Caco-2 (cell line): ENCODE results near the gene KAT8. TPM values are rescaled to one million over a fixed set of nuclear protein-coding genes. Genes with fewer than 3 reads are reported as not detected.

Experiments used
- BruUV-seq: library from RNA; stranded (reverse); fragments of 400-500 nt; replicated peaks from 2 replicates; lab custom pipeline; 2021; lab: Mats Ljungman, UMichigan
- CTCF ChIA-PET: fragments of 300-600 bp; sonication (Branson Sonifier 250); formaldehyde crosslinking; loops from one replicate; lab custom pipeline; 2022; ENCODE audit warnings: antibody characterized with exemption; lab: Charles Lee
- POLR2A ChIA-PET: fragments of 300-600 bp; sonication (Branson Sonifier 250); formaldehyde crosslinking; loops from one replicate; lab custom pipeline; 2022; ENCODE audit warnings: antibody characterized with exemption; lab: Charles Lee
- DNase-seq, 2 experiments: peaks; one replicate each; pipeline versions ENCODE4 v3.0.0 to v3.0.0-alpha.2; 2020 to 2022
- H3K27me3 ChIP-seq: replicated peaks from 2 replicates; pipeline ENCODE4 v1.6.0; 2011; ENCODE audit warnings: low read length; ENCODE audit not compliant: control insufficient read depth, insufficient read depth
- H3K36me3 ChIP-seq: 2 replicates; pipeline ENCODE4 v1.5.1; 2011; ENCODE audit warnings: low read length; ENCODE audit not compliant: control insufficient read depth, insufficient read depth
- H3K4me1 ChIP-seq: fragments of 250-450 bp; sonication (Bioruptor Pico); 2 replicates; pipeline ENCODE4 v1.5.1; 2020; ENCODE audit warnings: mild to moderate bottlenecking
- H3K4me3 ChIP-seq: 2 replicates; pipeline ENCODE4 v1.5.1; 2011; ENCODE audit warnings: low read depth, mild to moderate bottlenecking, control low read depth, low read length
- H3K9me3 ChIP-seq: fragments of 250-450 bp; sonication (Bioruptor Pico); 2 replicates; pipeline ENCODE4 v1.5.1; 2020; ENCODE audit warnings: mild to moderate bottlenecking, moderate library complexity
- H3K27ac Mint-ChIP-seq: one replicate; pipeline ENCODE4 v1.8.0; 2022; ENCODE audit warnings: mixed read lengths; ENCODE audit not compliant: unreplicated experiment
- H3K27me3 Mint-ChIP-seq: one replicate; pipeline ENCODE4 v1.8.0; 2022; ENCODE audit warnings: mixed read lengths; ENCODE audit not compliant: insufficient read depth, unreplicated experiment
- H3K36me3 Mint-ChIP-seq: one replicate; pipeline ENCODE4 v1.8.0; 2022; ENCODE audit warnings: mild to moderate bottlenecking, mixed read lengths; ENCODE audit not compliant: insufficient read depth, unreplicated experiment
- H3K4me1 Mint-ChIP-seq: one replicate; pipeline ENCODE4 v1.8.0; 2022; ENCODE audit warnings: low read depth, mixed read lengths; ENCODE audit not compliant: unreplicated experiment
- H3K4me3 Mint-ChIP-seq: one replicate; pipeline ENCODE4 v1.8.0; 2022; ENCODE audit warnings: mild to moderate bottlenecking, moderate library complexity, mixed read lengths; ENCODE audit not compliant: unreplicated experiment
- H3K9me3 Mint-ChIP-seq: one replicate; pipeline ENCODE4 v1.8.0; 2022; ENCODE audit warnings: mixed read lengths; ENCODE audit not compliant: unreplicated experiment
- intact Hi-C: fragments of 100-400 bp; cut with micrococcal nuclease; formaldehyde crosslinking; loops from one replicate; pipeline ENCODE4 v1.10.0; 2022; ENCODE audit not compliant: unreplicated experiment
- total RNA-seq: library from RNA; stranded (reverse); gene quantifications from 2 replicates; pipeline ENCODE4 v1.2.3, GENCODE V29; 2022
- TF ChIP-seq, protein P1 (sequence below), 2 experiments: fragments of 200-600 bp in 1 of 2; IDR thresholded peaks; 1 replicate in 1 of 2; 2 replicates in 1 of 2; pipeline versions ENCODE4 v1.5.1 to v1.8.0; 2011 to 2022; ENCODE audit warnings: antibody characterized with exemption in 1 of 2, control low read depth in 1 of 2, inconsistent platforms in 1 of 2, low read depth in 1 of 2, low read length in 1 of 2, mild to moderate bottlenecking in 1 of 2, moderate library complexity in 1 of 2; ENCODE audit not compliant: insufficient read depth in 1 of 2, severe bottlenecking in 1 of 2, unreplicated experiment in 1 of 2

KAT8 gene
- total RNA-seq, 1 experiment from 2014 or later: 46.2 TPM

DNA sequence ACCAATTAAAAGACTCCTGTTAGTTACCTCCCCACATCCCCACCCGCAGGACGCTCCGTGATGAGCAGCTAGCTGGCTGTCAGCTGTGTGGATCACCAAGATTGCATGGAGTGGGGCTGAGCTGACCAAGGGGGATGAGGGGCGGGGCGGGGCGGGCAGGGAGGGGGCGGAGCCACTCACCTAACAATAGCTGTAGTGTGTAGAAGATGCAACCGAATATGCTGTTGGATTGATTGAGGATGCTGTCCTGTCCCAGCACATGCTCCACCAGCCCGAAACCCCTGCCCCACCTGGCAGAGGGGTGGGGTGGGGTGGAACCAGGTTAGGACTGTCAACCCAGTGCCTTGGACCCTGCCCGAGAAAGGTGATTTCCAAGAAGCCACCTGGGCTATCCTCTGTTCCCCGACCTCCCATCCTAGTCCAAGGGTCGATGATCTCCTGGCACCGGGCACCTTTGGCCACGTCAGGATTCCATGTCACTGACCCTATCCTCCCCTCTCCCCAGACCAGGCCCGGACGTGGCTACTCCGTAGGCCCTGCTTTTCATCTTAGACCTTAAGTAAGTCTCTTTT is 24.2 kb upstream of the KAT8 start:
- H3K9me3 Mint-ChIP-seq: peaks cover 8% of the 10 kb centered on the region
- no TSS peak for BruUV-seq
- peak overlapping the region; percentile 98 for H3K4me3 Mint-ChIP-seq
- POLR2A ChIA-PET: interaction anchor here (1.1 to 1.3 kb wide), 2 partner anchors 24 to 42 kb away, joined by 3 read pairs; partner anchors contain the start of genes KAT8 and PRSS8
- Histone ChIP-seq H3K4me1 (no peaks in the 10 kb centered on the region), H3K27me3 (no peaks in the 10 kb centered on the region), H3K4me3 (peak overlapping the region; percentile 97), H3K36me3 (no peaks in the 10 kb centered on the region; the same call in 1 of the 2 replicates), H3K9me3 (no peaks in the 10 kb centered on the region)
- H3K4me1 Mint-ChIP-seq: peaks cover 15% of the 10 kb centered on the region
- peaks cover 7% of the 10 kb centered on the region for H3K36me3 Mint-ChIP-seq
- no peaks in the 10 kb centered on the region for H3K27me3 Mint-ChIP-seq
- no peak overlapping the region for H3K27ac Mint-ChIP-seq
- DNase-seq: peak; percentile 53 to 63
- intact Hi-C loops: no loop called here
- CTCF ChIA-PET: interaction anchor here (0.9 to 1.3 kb wide), 2 partner anchors 19 to 48 kb away, joined by 3 to 4 read pairs; partner anchors contain the start of genes ZNF646 and ZNF668
- TF ChIP-seq, protein P1, sequence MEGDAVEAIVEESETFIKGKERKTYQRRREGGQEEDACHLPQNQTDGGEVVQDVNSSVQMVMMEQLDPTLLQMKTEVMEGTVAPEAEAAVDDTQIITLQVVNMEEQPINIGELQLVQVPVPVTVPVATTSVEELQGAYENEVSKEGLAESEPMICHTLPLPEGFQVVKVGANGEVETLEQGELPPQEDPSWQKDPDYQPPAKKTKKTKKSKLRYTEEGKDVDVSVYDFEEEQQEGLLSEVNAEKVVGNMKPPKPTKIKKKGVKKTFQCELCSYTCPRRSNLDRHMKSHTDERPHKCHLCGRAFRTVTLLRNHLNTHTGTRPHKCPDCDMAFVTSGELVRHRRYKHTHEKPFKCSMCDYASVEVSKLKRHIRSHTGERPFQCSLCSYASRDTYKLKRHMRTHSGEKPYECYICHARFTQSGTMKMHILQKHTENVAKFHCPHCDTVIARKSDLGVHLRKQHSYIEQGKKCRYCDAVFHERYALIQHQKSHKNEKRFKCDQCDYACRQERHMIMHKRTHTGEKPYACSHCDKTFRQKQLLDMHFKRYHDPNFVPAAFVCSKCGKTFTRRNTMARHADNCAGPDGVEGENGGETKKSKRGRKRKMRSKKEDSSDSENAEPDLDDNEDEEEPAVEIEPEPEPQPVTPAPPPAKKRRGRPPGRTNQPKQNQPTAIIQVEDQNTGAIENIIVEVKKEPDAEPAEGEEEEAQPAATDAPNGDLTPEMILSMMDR (IDR thresholded peaks at IDR 0.05; ENCODE audit: insufficient read depth in 1 of 2, low read depth in 1 of 2, low read length in 1 of 2, severe bottlenecking in 1 of 2, unreplicated experiment in 1 of 2): peak in 1 of 2 experiments; percentile 7

GRCh38 chr16:31094088-31094423 is 23.4 kb upstream of the KAT8 start:
- no peaks in the 10 kb centered on the region for H3K4me1 ChIP-seq
- Mint-ChIP-seq H3K27me3 (no peaks in the 10 kb centered on the region), H3K36me3 (peaks cover 7% of the 10 kb centered on the region), H3K9me3 (peaks cover 8% of the 10 kb centered on the region), H3K4me1 (peaks cover 15% of the 10 kb centered on the region), H3K4me3 (peak overlapping the region; percentile 98), H3K27ac (peak overlapping the region; percentile 92)
- BruUV-seq: TSS peak; percentile 31
- intact Hi-C loops: no loop called here
- TF ChIP-seq, protein P1 (IDR thresholded peaks at IDR 0.05; ENCODE audit: insufficient read depth in 1 of 2, low read depth in 1 of 2, low read length in 1 of 2, severe bottlenecking in 1 of 2, unreplicated experiment in 1 of 2): no peak
- H3K9me3 ChIP-seq: no peaks in the 10 kb centered on the region
- POLR2A ChIA-PET: interaction anchor here (0.7 to 1.3 kb wide), 3 partner anchors 23 to 86 kb away, joined by 3 read pairs; partner anchors contain the start of genes FUS, KAT8 and PRSS8
- no peaks in the 10 kb centered on the region; the same call in 1 of the 2 replicates for H3K36me3 ChIP-seq
- no peak for DNase-seq
- CTCF ChIA-PET: interaction anchor here (0.9 to 1.3 kb wide), 2 partner anchors 20 to 48 kb away, joined by 3 to 4 read pairs; partner anchors contain the start of genes ZNF646 and ZNF668
- H3K27me3 ChIP-seq: no peaks in the 10 kb centered on the region
- peak overlapping the region; percentile 97 for H3K4me3 ChIP-seq

- Mint-ChIP-seq H3K27me3 (no peaks in the 10 kb centered on the region), H3K4me3 (peak within 1 kb of the TSS; percentile 98), H3K9me3 (peaks cover 8% of the 10 kb centered on the region), H3K27ac (peak within 1 kb of the TSS; percentile 92), H3K36me3 (peaks cover 7% of the 10 kb centered on the region), H3K4me1 (peaks cover 15% of the 10 kb centered on the region)
- no peaks in the 10 kb centered on the region for H3K27me3 ChIP-seq
- BruUV-seq: no TSS peak
- TF ChIP-seq, protein P1 (IDR thresholded peaks at IDR 0.05; ENCODE audit: insufficient read depth in 1 of 2, low read depth in 1 of 2, low read length in 1 of 2, severe bottlenecking in 1 of 2, unreplicated experiment in 1 of 2): no peak
- H3K9me3 ChIP-seq: no peaks in the 10 kb centered on the region
- intact Hi-C loops: loop anchor here (1.0 kb wide), 1 partner anchor 48 kb away; no protein-coding TSS in a partner anchor
- peak within 1 kb of the TSS; percentile 97 for H3K4me3 ChIP-seq
- ChIA-PET POLR2A (interaction anchor here (0.7 to 1.3 kb wide), 3 partner anchors 23 to 85 kb away, joined by 3 read pairs; partner anchors contain the start of genes FUS, KAT8 and PRSS8), CTCF (interaction anchor here (0.9 to 1.3 kb wide), 2 partner anchors 20 to 47 kb away, joined by 3 to 4 read pairs; partner anchors contain the start of genes ZNF646 and ZNF668)
- no peaks in the 10 kb centered on the region; the same call in 1 of the 2 replicates for H3K36me3 ChIP-seq
- peak; percentile 96 to 97 for DNase-seq
- H3K4me1 ChIP-seq: no peaks in the 10 kb centered on the region
Observed at GRCh38 chr16:31094424-31095120, 22.9 kb upstream of the KAT8 start, which contains the start of gene VKORC1. TSS of gene VKORC1 (minus strand) at chr16:31094797. CDS start at chr16:31094729, 68 bp downstream.
